ACHN (cell line): ENCODE data around the gene HPRT1.

Experiments used
- DNase-seq: peaks from one replicate; pipeline ENCODE4 v3.0.0-alpha.2; 2015
- in situ Hi-C: cut with HindIII; loops from 2 replicates; pipeline ENCODE4 v1.10.0; 2017; ENCODE audit warnings: low sequenced_read_pairs, low pct_ligation_motif_present, low pct_unique_long_range_greater_than_20kb

The HPRT1 gene

DNA sequence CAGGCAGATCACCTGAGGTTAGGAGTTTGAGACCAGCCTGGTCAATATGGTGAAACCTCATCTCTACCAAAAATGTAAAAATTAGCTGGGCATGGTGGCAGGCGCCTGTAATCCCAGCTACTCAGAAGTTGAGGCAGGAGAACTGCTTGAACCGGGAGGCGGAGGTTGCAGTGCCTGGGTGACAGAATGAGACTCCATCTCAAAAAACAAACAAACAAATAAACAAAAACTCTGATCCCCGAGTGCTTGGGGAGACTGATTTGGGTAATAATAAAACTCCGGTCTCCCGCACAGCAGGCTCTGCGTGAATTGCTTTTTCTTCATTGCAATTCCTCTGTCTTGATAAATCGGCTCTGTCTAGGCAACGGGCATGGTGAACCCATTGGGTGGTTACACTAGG is 73.4 kb downstream of the HPRT1 start:
- in situ Hi-C loops: no loop called here
- DNase-seq: no peak

DNA sequence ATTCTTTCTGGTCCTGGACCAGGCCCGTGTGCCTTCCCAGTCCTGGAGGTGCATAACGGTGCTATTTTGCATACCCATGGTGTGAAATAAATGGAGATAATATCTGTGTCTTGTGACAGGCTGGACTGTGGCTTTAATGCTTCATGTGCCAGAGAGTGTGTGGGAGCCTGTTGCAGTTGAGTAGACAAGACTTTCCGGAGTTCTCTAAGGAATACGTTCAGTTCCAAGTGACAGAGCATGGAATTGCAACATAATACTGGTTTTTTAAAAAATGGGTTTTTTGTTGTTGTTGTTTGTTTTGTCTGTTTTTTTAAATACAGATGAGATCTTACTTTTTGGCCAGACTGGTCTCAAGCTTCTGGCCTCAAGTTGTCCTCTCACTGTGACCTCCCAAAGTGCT is 74.0 kb downstream of the HPRT1 start:
- in situ Hi-C loops: no loop called here
- DNase-seq: no peak

- peak; percentile 76 for DNase-seq
Observed at GRCh38 chrX:134537179-134537955, 77.4 kb downstream of the HPRT1 start.

DNA sequence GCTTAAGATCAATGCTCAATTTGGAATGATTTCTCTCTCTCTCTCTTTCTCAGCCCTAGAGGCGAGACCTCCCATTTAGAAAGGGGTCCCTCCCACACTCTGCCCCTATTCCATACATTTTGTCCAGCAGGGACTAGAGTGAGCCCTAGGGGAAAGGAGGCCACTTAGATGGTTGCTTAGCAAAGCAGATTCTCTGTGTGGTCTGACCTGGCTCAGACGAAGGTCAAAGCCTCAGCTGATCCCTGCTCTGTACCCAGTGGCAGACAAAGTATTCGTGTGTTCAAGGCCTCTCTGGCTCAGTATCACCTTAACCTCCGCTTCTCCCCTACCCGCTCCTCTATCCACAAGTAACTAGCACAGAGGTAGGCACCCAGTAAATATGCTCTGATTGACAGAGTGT is 78.4 kb downstream of the HPRT1 start:
- in situ Hi-C loops: no loop called here
- no peak for DNase-seq

More at GRCh38 chrX:134537179-134537955, 77.4 kb downstream of the HPRT1 start:
- in situ Hi-C loops: no loop called here

DNA sequence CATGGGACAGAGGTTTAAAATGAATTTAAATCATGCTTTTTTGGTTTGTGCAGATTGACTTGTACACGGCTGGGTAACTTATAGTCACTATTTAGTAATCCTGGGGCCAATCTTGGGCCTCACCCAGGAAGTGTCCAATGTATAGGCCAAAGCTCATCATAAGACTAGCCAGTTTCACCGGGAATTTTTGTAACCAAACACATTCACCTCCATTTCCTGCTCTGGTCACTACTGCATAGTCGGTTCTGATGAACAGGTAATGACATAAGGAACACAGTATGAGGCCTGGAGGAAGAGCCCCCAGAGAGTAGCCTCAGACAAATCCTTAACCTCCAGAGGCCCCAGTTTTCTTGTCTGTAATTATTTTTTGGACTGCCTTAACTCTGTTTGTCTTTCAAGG is 81.9 kb downstream of the HPRT1 start:
- no peak for DNase-seq
- in situ Hi-C loops: no loop called here

- in situ Hi-C loops: no loop called here
- DNase-seq: peak; percentile 45
Observed at GRCh38 chrX:134542485-134542884, 82.5 kb downstream of the HPRT1 start.

DNA sequence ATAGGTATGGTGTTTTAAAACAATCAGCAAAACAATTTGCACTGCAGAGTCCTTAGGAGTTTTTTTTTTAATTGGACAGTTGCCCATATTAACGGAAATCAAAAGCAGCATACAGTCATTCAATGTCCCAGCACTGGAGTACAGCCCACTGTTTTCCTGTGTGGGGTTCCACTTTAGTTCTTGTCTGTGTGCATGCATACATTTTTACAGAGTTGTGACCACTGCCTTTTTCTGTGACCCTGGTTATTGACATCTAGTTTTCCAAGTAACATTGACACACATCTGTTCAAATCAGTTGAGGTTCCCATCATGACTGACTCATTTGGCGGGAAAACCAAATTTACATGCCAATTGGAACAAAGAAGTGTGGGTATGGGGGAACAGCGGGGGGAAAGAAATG is 83.3 kb downstream of the HPRT1 start:
- in situ Hi-C loops: no loop called here

GRCh38 chrX:134544135-134544512 is 84.2 kb downstream of the HPRT1 start:
- no peak for DNase-seq
- in situ Hi-C loops: no loop called here

More for the DNA sequence above, 83.3 kb downstream of the HPRT1 start:
- DNase-seq: no peak

DNA sequence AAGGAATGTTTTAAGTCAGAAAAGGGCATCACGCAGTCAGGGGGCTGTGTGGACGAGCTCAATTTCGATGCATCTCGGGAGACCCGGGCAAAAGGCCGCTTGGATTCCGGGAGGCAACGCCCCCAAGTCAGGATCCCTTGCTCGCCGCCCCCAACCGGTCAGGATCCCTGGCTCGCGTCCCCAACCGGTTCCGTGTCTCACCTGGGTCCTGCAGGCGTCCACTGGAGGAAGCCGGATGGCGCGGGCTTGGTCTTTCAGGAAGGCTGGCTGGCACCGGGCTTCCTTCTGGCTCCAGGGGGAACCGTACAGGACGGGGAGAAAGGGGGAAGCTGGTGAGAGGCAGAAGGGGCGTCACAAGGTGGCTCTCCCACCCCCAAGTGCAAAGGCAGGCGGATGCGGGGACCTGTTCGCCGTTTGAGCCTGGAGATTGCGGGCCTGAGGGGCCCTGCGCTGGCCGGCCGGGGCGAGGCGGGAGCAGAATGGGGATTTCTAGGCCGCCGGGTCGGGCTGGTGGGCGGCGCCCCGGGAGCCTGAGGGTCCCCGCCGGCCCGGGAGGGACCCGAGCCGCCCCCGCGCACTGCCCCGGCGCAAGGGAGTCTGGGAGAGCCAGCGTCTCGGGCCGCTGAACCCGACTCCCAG is 84.7 kb downstream of the HPRT1 start:
- DNase-seq: no peak
- in situ Hi-C loops: no loop called here

GRCh38 chrX:134545510-134545909 is 85.5 kb downstream of the HPRT1 start:
- DNase-seq: no peak
- in situ Hi-C loops: no loop called here

DNA sequence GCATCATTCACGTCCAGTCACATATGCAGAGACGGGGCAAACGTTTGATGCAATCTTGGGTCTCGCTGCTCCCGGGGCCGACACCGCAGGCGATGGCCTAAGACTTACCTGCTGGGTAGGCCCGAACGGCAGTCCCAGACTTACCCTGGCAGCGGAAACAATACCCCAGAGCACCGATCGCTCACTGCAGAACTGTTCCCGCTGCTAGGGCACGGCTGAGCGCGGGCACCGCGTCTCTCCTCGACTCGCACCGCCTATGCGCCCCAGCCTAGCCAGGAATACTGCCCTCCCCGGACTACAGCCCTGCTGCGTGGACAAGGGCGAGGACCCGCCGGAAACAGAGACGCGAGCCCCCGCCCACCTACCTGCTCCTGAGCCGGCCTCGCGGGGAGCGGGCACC is 86.2 kb downstream of the HPRT1 start:
- DNase-seq: no peak
- in situ Hi-C loops: no loop called here

GRCh38 chrX:134547047-134547679 is 87.2 kb downstream of the HPRT1 start:
- in situ Hi-C loops: no loop called here
- DNase-seq: no peak

DNA sequence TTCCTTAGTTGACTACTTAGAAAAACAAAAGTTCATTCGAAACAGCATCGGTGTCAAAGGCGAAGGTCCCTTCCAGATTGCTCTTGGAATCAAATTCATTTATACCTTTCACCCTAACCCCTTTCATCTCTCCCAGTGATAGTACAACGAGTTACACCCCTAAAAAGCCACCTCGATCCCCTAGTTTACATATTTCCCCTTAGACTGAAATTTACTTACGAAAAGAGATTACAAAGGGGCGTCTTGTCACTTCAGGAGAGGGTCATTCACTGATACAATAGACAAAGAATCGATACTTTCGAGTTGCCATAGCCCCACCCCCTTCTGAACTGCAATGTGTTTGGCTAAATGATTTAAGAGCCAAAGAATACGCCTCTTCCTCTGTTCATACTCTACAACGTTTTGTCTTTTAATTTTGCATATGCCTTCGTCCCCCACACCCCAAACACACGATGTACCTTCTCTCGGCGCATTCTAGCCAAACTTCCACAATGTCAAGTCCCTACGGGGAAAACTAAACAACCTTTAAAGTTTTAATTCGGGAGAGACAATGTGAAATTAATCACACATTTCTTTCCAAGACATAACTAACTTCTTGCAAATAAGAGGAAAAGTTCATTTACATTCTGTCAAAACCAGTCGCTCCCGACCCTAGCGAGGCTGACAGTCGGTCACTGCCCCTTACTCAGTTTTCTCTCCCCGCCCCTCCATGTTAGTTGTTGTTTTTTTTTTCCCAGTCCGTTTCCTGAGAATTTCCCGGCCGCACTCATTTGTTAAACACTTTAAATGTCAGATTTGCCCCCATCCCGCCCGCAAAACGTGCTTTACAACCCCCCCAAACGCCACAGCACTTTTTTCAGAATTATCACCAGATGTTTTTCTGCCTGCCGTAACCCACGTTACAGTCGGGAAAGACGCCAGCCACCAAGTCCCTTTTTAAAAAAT is 88.6 kb downstream of the HPRT1 start:
- no peak for DNase-seq
- in situ Hi-C loops: no loop called here
